H9 (cell line): Measurements from ENCODE around the gene EYA4. TPM values are rescaled to one million over a fixed set of nuclear protein-coding genes. Genes with fewer than 3 reads are reported as not detected.

Source experiments
- DNase-seq: peaks from one replicate; pipeline ENCODE4 v3.0.0-alpha.2; 2017
- H2AFZ ChIP-seq: one replicate; pipeline ENCODE4 v1.6.1; 2013; ENCODE audit warnings: mild to moderate bottlenecking, low read length, control low read depth, moderate library complexity
- H2AK5ac ChIP-seq: 2 replicates; pipeline ENCODE4 v1.6.1; 2013; ENCODE audit warnings: low read length, control low read depth, mixed read lengths; ENCODE audit not compliant: insufficient read length
- H2BK120ac ChIP-seq: one replicate; pipeline ENCODE4 v1.6.1; 2013; ENCODE audit warnings: low read depth, mild to moderate bottlenecking, low read length, control low read depth, inconsistent platforms; ENCODE audit not compliant: poor library complexity, severe bottlenecking
- H2BK12ac ChIP-seq: 2 replicates; pipeline ENCODE4 v1.6.1; 2013; ENCODE audit warnings: low read length, control low read depth, mixed read lengths, low read depth; ENCODE audit not compliant: insufficient read length
- H2BK15ac ChIP-seq: 2 replicates; pipeline ENCODE4 v1.6.1; 2013; ENCODE audit warnings: low read depth, low read length, control low read depth
- H2BK20ac ChIP-seq: one replicate; pipeline ENCODE4 v1.6.1; 2013; ENCODE audit warnings: low read depth, mild to moderate bottlenecking, low read length, control low read depth, inconsistent platforms; ENCODE audit not compliant: poor library complexity, severe bottlenecking
- H2BK5ac ChIP-seq: 2 replicates; pipeline ENCODE4 v1.6.1; 2013; ENCODE audit warnings: low read length, control low read depth, mixed read lengths; ENCODE audit not compliant: insufficient read length
- H3K14ac ChIP-seq: 2 replicates; pipeline ENCODE4 v1.6.1; 2013; ENCODE audit warnings: low read length, control low read depth; ENCODE audit not compliant: insufficient read depth
- H3K18ac ChIP-seq: 2 replicates; pipeline ENCODE4 v1.6.1; 2013; ENCODE audit warnings: low read depth, mild to moderate bottlenecking, mixed read lengths, low read length, control low read depth; ENCODE audit not compliant: insufficient read length
- H3K23ac ChIP-seq: 2 replicates; pipeline ENCODE4 v1.6.1; 2013; ENCODE audit warnings: low read length, control low read depth, mixed read lengths, low read depth; ENCODE audit not compliant: insufficient read length
- H3K23me2 ChIP-seq: 2 replicates; pipeline ENCODE4 v1.6.1; 2013; ENCODE audit warnings: low read depth, mild to moderate bottlenecking, mixed read lengths, low read length, control low read depth; ENCODE audit not compliant: insufficient read length, poor library complexity, severe bottlenecking
- H3K27ac ChIP-seq: 2 replicates; pipeline ENCODE4 v1.5.1; 2013; ENCODE audit warnings: low read length, control low read depth, mixed read lengths, low read depth; ENCODE audit not compliant: insufficient read length
- H3K27me3 ChIP-seq: 2 replicates; pipeline ENCODE4 v1.6.1; 2013; ENCODE audit warnings: low read length, control low read depth, inconsistent platforms; ENCODE audit not compliant: insufficient read depth
- H3K4ac ChIP-seq: 2 replicates; pipeline ENCODE4 v1.6.1; 2013; ENCODE audit warnings: low read depth, mild to moderate bottlenecking, control low read depth, inconsistent platforms, low read length, moderate library complexity
- H3K4me1 ChIP-seq: 2 replicates; pipeline ENCODE4 v1.6.1; 2013; ENCODE audit warnings: low read length, control low read depth, inconsistent platforms; ENCODE audit not compliant: insufficient read depth
- H3K4me2 ChIP-seq: 2 replicates; pipeline ENCODE4 v1.6.1; 2013; ENCODE audit warnings: low read length, control low read depth, mixed read lengths; ENCODE audit not compliant: insufficient read length, insufficient read depth
- H3K56ac ChIP-seq: 2 replicates; pipeline ENCODE4 v1.6.1; 2013; ENCODE audit warnings: low read depth, mild to moderate bottlenecking, mixed read lengths, low read length, control low read depth; ENCODE audit not compliant: insufficient read length
- H3K79me1 ChIP-seq: 2 replicates; pipeline ENCODE4 v1.6.1; 2013; ENCODE audit warnings: low read depth, mild to moderate bottlenecking, moderate library complexity, low read length, control low read depth, inconsistent platforms; ENCODE audit not compliant: insufficient read depth, poor library complexity, severe bottlenecking
- H3K79me2 ChIP-seq: 2 replicates; pipeline ENCODE4 v1.6.1; 2013; ENCODE audit warnings: low read length, control low read depth, inconsistent platforms; ENCODE audit not compliant: insufficient read depth
- H3K9ac ChIP-seq: 2 replicates; pipeline ENCODE4 v1.6.1; 2013; ENCODE audit warnings: low read length, control low read depth, mixed read lengths; ENCODE audit not compliant: insufficient read length; ENCODE audit errors: extremely low read depth
- H3K9me3 ChIP-seq: one replicate; pipeline ENCODE4 v1.6.1; 2013; ENCODE audit warnings: low read depth, low read length, inconsistent platforms; ENCODE audit not compliant: control insufficient read depth
- H3T11ph ChIP-seq: one replicate; pipeline ENCODE4 v1.6.1; 2013; ENCODE audit warnings: mild to moderate bottlenecking, low read length, control low read depth, inconsistent platforms
- H4K20me1 ChIP-seq: one replicate; pipeline ENCODE4 v1.6.1; 2013; ENCODE audit not compliant: control insufficient read depth, insufficient read length, insufficient read depth
- H4K5ac ChIP-seq: 2 replicates; pipeline ENCODE4 v1.6.1; 2013; ENCODE audit warnings: low read depth, mild to moderate bottlenecking, mixed read lengths, low read length, control low read depth; ENCODE audit not compliant: insufficient read length
- H4K8ac ChIP-seq: replicated peaks from 2 replicates; pipeline ENCODE4 v1.6.1; 2013; ENCODE audit warnings: low read length, control low read depth, mixed read lengths, low read depth; ENCODE audit not compliant: insufficient read length
- H4K91ac ChIP-seq: 2 replicates; pipeline ENCODE4 v1.6.1; 2013; ENCODE audit warnings: low read depth, mild to moderate bottlenecking, moderate library complexity, mixed read lengths, low read length, control low read depth; ENCODE audit not compliant: insufficient read length
- H3K27ac Mint-ChIP-seq, 3 experiments: 2 replicates in 2 of 3; 3 replicates in 1 of 3; pipeline ENCODE4 v1.8.0; 2020 to 2021; ENCODE audit warnings: mixed read lengths in 3 of 3, mild to moderate bottlenecking in 1 of 3, moderate library complexity in 1 of 3
- H3K27me3 Mint-ChIP-seq: 2 replicates; pipeline ENCODE4 v1.8.0; 2021; ENCODE audit warnings: low read depth, mild to moderate bottlenecking, moderate library complexity, mixed read lengths
- H3K36me3 Mint-ChIP-seq, 3 experiments: 2 replicates in 2 of 3; 3 replicates in 1 of 3; pipeline ENCODE4 v1.8.0; 2020 to 2021; ENCODE audit warnings: low read depth in 3 of 3, mixed read lengths in 3 of 3; ENCODE audit not compliant: insufficient read depth in 1 of 3
- H3K4me1 Mint-ChIP-seq, 2 experiments: 2 replicates each; pipeline ENCODE4 v1.8.0; 2020; ENCODE audit warnings: mixed read lengths in 2 of 2
- H3K4me3 Mint-ChIP-seq, 2 experiments: 2 replicates in 1 of 2; 3 replicates in 1 of 2; pipeline ENCODE4 v1.8.0; 2020 to 2021; ENCODE audit warnings: mild to moderate bottlenecking in 2 of 2, mixed read lengths in 2 of 2, moderate library complexity in 1 of 2
- H3K9me3 Mint-ChIP-seq, 2 experiments: 2 replicates in 1 of 2; 3 replicates in 1 of 2; pipeline ENCODE4 v1.8.0; 2020; ENCODE audit warnings: mild to moderate bottlenecking in 2 of 2, mixed read lengths in 2 of 2, moderate library complexity in 1 of 2
- total RNA-seq: library from RNA; stranded (reverse); gene quantifications from 2 replicates; pipeline ENCODE4 v1.2.1, GENCODE V29; 2021
- TF ChIP-seq, protein P1 (sequence below): fragments of 200-600 bp; sonication (generic); conservative IDR thresholded peaks from 3 replicates; pipeline ENCODE4 v1.8.0; 2021; ENCODE audit warnings: antibody characterized with exemption, mild to moderate bottlenecking

EYA4 gene
- total RNA-seq, 1 experiment from 2014 or later: 0.26 TPM

- no peaks in the 10 kb centered on the region for H3K23me2 ChIP-seq
- no peaks in the 10 kb centered on the region for H3K79me1 ChIP-seq
- no peaks in the 10 kb centered on the region for H3K27me3 ChIP-seq
- H3K4ac ChIP-seq: no peak overlapping the region
- no peak overlapping the region for H4K8ac ChIP-seq
- no peak overlapping the region for H3K4me2 ChIP-seq
- H3K18ac ChIP-seq: no peak overlapping the region
- no peak overlapping the region for H4K5ac ChIP-seq
- Mint-ChIP-seq H3K36me3 (no peaks in the 10 kb centered on the region), H3K27me3 (0 out of 2 replicates have a peak, but pooled peaks cover 2% of the 10 kb centered on the region), H3K27ac (no peak overlapping the region), H3K9me3 (no peaks in the 10 kb centered on the region), H3K4me3 (no peak overlapping the region), H3K4me1 (no peaks in the 10 kb centered on the region)
- no peak overlapping the region for H3K14ac ChIP-seq
- H3K9ac ChIP-seq: no peak overlapping the region
- H3K23ac ChIP-seq: no peak overlapping the region
- H4K91ac ChIP-seq: no peak overlapping the region
- H4K20me1 ChIP-seq: no peaks in the 10 kb centered on the region
- no peak for DNase-seq
- H3K4me1 ChIP-seq: no peaks in the 10 kb centered on the region
- TF ChIP-seq, protein P1, sequence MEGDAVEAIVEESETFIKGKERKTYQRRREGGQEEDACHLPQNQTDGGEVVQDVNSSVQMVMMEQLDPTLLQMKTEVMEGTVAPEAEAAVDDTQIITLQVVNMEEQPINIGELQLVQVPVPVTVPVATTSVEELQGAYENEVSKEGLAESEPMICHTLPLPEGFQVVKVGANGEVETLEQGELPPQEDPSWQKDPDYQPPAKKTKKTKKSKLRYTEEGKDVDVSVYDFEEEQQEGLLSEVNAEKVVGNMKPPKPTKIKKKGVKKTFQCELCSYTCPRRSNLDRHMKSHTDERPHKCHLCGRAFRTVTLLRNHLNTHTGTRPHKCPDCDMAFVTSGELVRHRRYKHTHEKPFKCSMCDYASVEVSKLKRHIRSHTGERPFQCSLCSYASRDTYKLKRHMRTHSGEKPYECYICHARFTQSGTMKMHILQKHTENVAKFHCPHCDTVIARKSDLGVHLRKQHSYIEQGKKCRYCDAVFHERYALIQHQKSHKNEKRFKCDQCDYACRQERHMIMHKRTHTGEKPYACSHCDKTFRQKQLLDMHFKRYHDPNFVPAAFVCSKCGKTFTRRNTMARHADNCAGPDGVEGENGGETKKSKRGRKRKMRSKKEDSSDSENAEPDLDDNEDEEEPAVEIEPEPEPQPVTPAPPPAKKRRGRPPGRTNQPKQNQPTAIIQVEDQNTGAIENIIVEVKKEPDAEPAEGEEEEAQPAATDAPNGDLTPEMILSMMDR: no peak
- no peak overlapping the region for H3T11ph ChIP-seq
- H2AK5ac ChIP-seq: no peak overlapping the region
- H2AFZ ChIP-seq: no peak overlapping the region
- H3K56ac ChIP-seq: no peak overlapping the region
- no peak overlapping the region for H3K27ac ChIP-seq
- H2BK120ac ChIP-seq: no peak overlapping the region
- H3K79me2 ChIP-seq: no peaks in the 10 kb centered on the region
- H2BK12ac ChIP-seq: no peak overlapping the region
- no peak overlapping the region for H2BK5ac ChIP-seq
- no peak overlapping the region for H2BK15ac ChIP-seq
- no peak overlapping the region for H2BK20ac ChIP-seq
- no peaks in the 10 kb centered on the region for H3K9me3 ChIP-seq
These were observed 18.4 kb downstream of the EYA4 start for GRCh38 chr6:133259561-133259960.
